ENCODE measurements around the gene LPCAT3. TPM values are rescaled to one million over a fixed set of nuclear protein-coding genes. Genes with fewer than 3 reads are reported as not detected.

Gene LPCAT3
- total and polyA plus RNA-seq, 4 donors = 41.9 to 96.5 (median 77.0) TPM

GRCh38 chr12:6959058-6959804, 59.0 kb downstream of the LPCAT3 start:
- H3K4me1 ChIP-seq (ENCODE audit: control insufficient read depth in 4 of 4, insufficient read depth in 4 of 4, low read length in 3 of 4) = peaks cover 0 to 36% (median 14%) of the 10 kb centered on the region in 4 donors
- no peak for DNase-seq (ENCODE audit: low spot score)

GRCh38 chr12:6958609-6959057, 59.6 kb downstream of the LPCAT3 start:
- WGBS = 72% methylated on average over 10 of the region's 10 CpGs
- no peak overlapping the region for H3K9ac ChIP-seq (ENCODE audit: low read depth in 1 of 2, low read length in 2 of 2)
- H3K27me3 ChIP-seq (ENCODE audit: control insufficient read depth in 4 of 4, insufficient read depth in 4 of 4, low read length in 3 of 4) = no peaks in the 10 kb centered on the region
- H3K9me3 ChIP-seq (ENCODE audit: control insufficient read depth in 4 of 4, low read length in 3 of 4) = no peaks in the 10 kb centered on the region
- TF ChIP-seq YY1 (IDR thresholded peaks at IDR 0.05) = no peak
- TF ChIP-seq ATF3 (IDR thresholded peaks at IDR 0.05) = no peak
- no peak for TF ChIP-seq MAX (IDR thresholded peaks at IDR 0.05)
- TF ChIP-seq SP1 (IDR thresholded peaks at IDR 0.05) = no peak
- TF ChIP-seq NR2F2 (IDR thresholded peaks at IDR 0.05) = no peak
- TF ChIP-seq REST (IDR thresholded peaks at IDR 0.05) = no peak
- no peak for TF ChIP-seq FOXA2 (IDR thresholded peaks at IDR 0.05)
- no peak for TF ChIP-seq TAF1 (conservative IDR thresholded peaks at IDR 0.05)
- no peak for TF ChIP-seq HNF4A (conservative IDR thresholded peaks at IDR 0.05)
- TF ChIP-seq HNF4G (IDR thresholded peaks at IDR 0.05) = no peak
- TF ChIP-seq GABPA (IDR thresholded peaks at IDR 0.05 in 1 of 2, conservative IDR thresholded peaks at IDR 0.05 in 1 of 2) = no peak
- TF ChIP-seq ZBTB33 (IDR thresholded peaks at IDR 0.05) = no peak
- TF ChIP-seq RXRA (IDR thresholded peaks at IDR 0.05) = no peak
- no peak for TF ChIP-seq JUND (IDR thresholded peaks at IDR 0.05)
- no peak for TF ChIP-seq RAD21 (IDR thresholded peaks at IDR 0.05)
- no peak for TF ChIP-seq CTCF (IDR thresholded peaks at IDR 0.05; ENCODE audit: low read depth, low read length, missing input control)
- TF ChIP-seq EGR1 (IDR thresholded peaks at IDR 0.05; ENCODE audit: low read depth in 2 of 2) = no peak
- no peak overlapping the region for H3K4me3 ChIP-seq (ENCODE audit: low read depth in 1 of 3, low read length in 3 of 3)
- peaks cover 0 to 36% (median 14%) of the 10 kb centered on the region in 4 donors for H3K4me1 ChIP-seq (ENCODE audit: control insufficient read depth in 4 of 4, insufficient read depth in 4 of 4, low read length in 3 of 4)
- H3K27ac ChIP-seq (ENCODE audit: low read depth in 1 of 2, low read length in 2 of 2) = peak overlapping the region; percentile 56 to 73
- H3K36me3 ChIP-seq (ENCODE audit: control insufficient read depth in 4 of 4, insufficient read depth in 3 of 4, low read depth in 1 of 4, low read length in 3 of 4) = peaks cover 0 to 3% (median 2%) of the 10 kb centered on the region in 4 donors
- no peak for DNase-seq (ENCODE audit: low spot score)

More at GRCh38 chr12:6959058-6959804, 59.0 kb downstream of the LPCAT3 start:
- peak; percentile 27 for TF ChIP-seq NR2F2 (IDR thresholded peaks at IDR 0.05)
- TF ChIP-seq RAD21 (IDR thresholded peaks at IDR 0.05) = no peak
- peak overlapping the region; percentile 56 to 73 for H3K27ac ChIP-seq (ENCODE audit: low read depth in 1 of 2, low read length in 2 of 2)
- H3K9ac ChIP-seq (ENCODE audit: low read depth in 1 of 2, low read length in 2 of 2) = no peak overlapping the region
- H3K9me3 ChIP-seq (ENCODE audit: control insufficient read depth in 4 of 4, low read length in 3 of 4) = no peaks in the 10 kb centered on the region
- no peaks in the 10 kb centered on the region for H3K27me3 ChIP-seq (ENCODE audit: control insufficient read depth in 4 of 4, insufficient read depth in 4 of 4, low read length in 3 of 4)
- no peak overlapping the region for H3K4me3 ChIP-seq (ENCODE audit: low read depth in 1 of 3, low read length in 3 of 3)
- H3K36me3 ChIP-seq (ENCODE audit: control insufficient read depth in 4 of 4, insufficient read depth in 3 of 4, low read depth in 1 of 4, low read length in 3 of 4) = peaks cover 0 to 3% (median 2%) of the 10 kb centered on the region in 4 donors
- WGBS = 71% methylated on average over 24 of the region's 24 CpGs

All from liver (tissue), 9 donors.